Activated naive CD8-positive, alpha-beta T cell (primary cell): Measurements from ENCODE around the gene ACTL8.
"Not testable (repeated sequence)": the region's sequence is repeated elsewhere in the genome, so short reads cannot be mapped to it uniquely, and the experiment has no call there.

ENCODE experiments used
- H3K27ac Mint-ChIP-seq: one replicate; pipeline ENCODE4 v1.8.0; 2021; ENCODE audit warnings: mixed read lengths
- H3K27me3 Mint-ChIP-seq: one replicate; pipeline ENCODE4 v1.8.0; 2021; ENCODE audit warnings: mixed read lengths
- H3K36me3 Mint-ChIP-seq: one replicate; pipeline ENCODE4 v1.8.0; 2021; ENCODE audit warnings: mixed read lengths
- H3K4me1 Mint-ChIP-seq: one replicate; pipeline ENCODE4 v1.8.0; 2021; ENCODE audit warnings: low read depth, mixed read lengths
- H3K4me3 Mint-ChIP-seq: one replicate; pipeline ENCODE4 v1.8.0; 2021; ENCODE audit warnings: mild to moderate bottlenecking, mixed read lengths
- H3K9me3 Mint-ChIP-seq: one replicate; pipeline ENCODE4 v1.8.0; 2021; ENCODE audit warnings: low read depth, mixed read lengths

Gene ACTL8

DNA sequence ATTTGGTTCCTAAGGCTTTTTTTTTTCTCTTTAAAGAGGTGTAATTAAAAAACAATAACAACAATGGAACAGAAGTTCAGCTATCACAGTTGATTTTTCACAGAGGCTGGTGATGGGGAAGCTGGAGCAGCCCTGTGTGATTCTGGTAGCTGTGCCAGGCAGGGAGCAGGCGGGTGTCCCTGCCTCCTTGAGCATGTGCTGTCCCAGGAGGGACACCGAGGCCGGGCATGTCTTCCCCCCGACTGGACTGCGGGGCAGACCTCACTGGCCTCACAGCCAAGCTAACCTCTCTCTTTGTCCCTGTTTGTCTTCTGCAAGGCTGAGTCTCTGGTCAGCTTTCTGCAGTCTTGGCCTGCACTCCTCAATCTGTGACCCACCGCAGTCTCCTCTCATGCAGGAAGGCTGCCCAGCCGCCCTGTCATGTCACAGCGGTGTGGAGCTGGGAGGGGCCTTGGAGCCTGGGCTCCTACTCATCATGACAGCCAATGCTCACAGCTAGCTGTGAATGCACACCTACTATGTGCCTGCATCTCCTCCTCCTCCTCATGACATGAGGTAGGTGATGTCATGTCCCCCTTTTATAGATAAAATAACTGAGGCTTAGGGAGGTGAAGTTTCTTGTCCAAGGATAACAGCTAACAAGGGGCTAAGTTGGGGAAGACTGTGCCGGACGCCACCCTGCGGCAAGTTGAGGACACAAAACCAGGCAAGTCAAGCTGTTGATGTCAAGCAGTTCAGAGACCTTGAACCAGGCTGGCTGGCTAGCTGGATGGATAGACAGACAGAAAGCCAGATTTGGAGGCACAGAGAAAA lies 10.3 kb upstream of the ACTL8 start:
- Mint-ChIP-seq H3K27ac (no peak overlapping the region), H3K9me3 (no peaks in the 10 kb centered on the region), H3K27me3 (peaks cover 11% of the 10 kb centered on the region), H3K4me3 (no peak overlapping the region), H3K4me1 (no peaks in the 10 kb centered on the region), H3K36me3 (no peaks in the 10 kb centered on the region)

DNA sequence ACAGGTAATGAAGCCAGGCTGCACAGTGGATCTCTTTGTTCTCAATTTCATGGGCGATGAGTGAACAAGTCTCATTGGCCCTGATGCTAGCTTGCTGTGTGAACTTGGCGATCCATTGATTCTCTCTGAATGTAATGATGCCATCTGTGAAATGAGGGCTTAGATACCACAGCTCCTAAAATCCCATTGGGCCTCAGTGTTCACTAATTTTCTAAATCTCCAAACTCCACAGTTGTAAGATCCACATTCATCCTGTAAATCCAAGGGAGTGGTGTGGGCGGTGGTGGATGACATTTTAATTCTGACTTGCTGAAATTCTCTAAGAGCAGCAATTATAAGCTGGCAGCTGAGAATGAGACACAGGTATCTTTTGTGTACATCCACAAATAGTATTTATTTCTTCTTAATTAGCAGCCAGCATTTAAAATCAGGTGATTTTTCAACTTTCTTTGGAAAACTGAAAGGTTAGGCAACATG lies 9.6 kb upstream of the ACTL8 start:
- H3K4me1 Mint-ChIP-seq: no peaks in the 10 kb centered on the region
- no peak overlapping the region for H3K4me3 Mint-ChIP-seq
- peaks cover 11% of the 10 kb centered on the region for H3K27me3 Mint-ChIP-seq
- no peaks in the 10 kb centered on the region for H3K36me3 Mint-ChIP-seq
- no peak overlapping the region for H3K27ac Mint-ChIP-seq
- H3K9me3 Mint-ChIP-seq: no peaks in the 10 kb centered on the region

DNA sequence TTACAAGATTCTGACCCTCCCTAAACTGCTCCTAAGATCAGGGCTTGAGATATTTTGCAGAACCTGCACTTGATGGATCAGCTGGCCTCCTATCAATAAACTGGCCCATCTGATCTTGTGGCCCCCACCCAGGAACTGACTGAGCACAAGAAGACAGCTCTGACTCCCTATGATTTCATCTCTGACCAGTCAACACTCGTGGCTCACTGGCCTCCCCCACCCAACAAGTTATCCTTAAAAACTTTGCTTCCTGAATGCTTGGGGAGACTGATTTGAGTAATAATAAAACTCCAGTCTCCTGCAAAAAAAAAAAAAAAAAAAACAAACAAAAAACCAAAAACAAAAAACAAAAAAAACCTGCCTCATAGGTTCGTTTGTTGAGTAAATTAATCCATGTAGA lies 8.9 kb upstream of the ACTL8 start:
- H3K4me3 Mint-ChIP-seq, H3K36me3 Mint-ChIP-seq, H3K9me3 Mint-ChIP-seq, H3K27ac Mint-ChIP-seq, H3K4me1 Mint-ChIP-seq, H3K27me3 Mint-ChIP-seq: not testable (repeated sequence)

DNA sequence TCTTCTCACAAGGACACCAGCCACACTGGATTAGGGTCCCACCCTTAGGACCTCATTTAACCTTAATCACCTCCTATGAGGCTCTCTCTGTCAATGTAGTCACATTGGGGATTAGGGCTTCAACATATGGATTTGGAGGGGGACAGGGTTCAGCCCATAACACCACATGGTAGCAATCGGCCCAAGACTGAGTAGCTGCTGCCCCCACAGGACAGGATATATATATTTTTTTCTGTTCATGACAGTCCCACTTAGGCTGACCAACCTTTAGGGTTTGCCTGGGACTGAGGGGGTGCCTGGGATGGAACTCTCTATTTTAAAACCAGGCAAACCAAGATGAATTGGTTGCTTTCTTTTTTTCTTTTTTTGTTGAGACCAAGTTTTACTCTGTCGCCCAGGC lies 8.2 kb upstream of the ACTL8 start:
- Mint-ChIP-seq H3K27me3 (peaks cover 7% of the 10 kb centered on the region), H3K4me1 (no peaks in the 10 kb centered on the region), H3K36me3 (no peaks in the 10 kb centered on the region), H3K9me3 (no peaks in the 10 kb centered on the region), H3K4me3 (no peak overlapping the region), H3K27ac (no peak overlapping the region)

- Mint-ChIP-seq H3K9me3 (peaks cover 11% of the 10 kb centered on the region), H3K4me1 (no peaks in the 10 kb centered on the region), H3K4me3 (no peak overlapping the region), H3K27ac (no peak overlapping the region), H3K36me3 (no peaks in the 10 kb centered on the region), H3K27me3 (peaks cover 3% of the 10 kb centered on the region)
These were observed 4.8 kb upstream of the ACTL8 start for GRCh38 chr1:17750333-17750732.

DNA sequence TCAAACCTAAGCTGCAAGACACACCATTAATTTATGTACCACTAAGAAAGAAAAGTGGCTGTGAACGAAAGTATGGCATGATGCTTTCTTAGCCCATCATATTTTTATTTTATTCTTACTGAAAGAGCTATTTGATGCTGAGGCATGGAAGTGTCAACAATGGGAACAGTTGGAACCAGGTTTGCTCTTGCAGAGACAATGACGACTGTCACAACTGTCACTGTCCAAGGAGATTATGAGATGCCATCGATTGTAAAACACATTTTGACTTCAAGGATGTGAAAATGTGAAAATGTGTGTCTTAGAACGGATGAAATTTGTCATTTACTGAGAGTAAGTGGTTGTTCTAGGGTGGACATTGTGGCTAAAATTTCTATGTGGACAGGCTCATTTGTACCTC lies 2.8 kb upstream of the ACTL8 start:
- Mint-ChIP-seq H3K4me1 (no peaks in the 10 kb centered on the region), H3K36me3 (no peaks in the 10 kb centered on the region), H3K27ac (no peak overlapping the region), H3K4me3 (no peak overlapping the region), H3K27me3 (peaks cover 3% of the 10 kb centered on the region), H3K9me3 (peaks cover 18% of the 10 kb centered on the region)

GRCh38 chr1:17757426-17757825 lies 2.3 kb downstream of the ACTL8 start:
- H3K9me3 Mint-ChIP-seq: peaks cover 40% of the 10 kb centered on the region
- peaks cover 1% of the 10 kb centered on the region for H3K27me3 Mint-ChIP-seq
- H3K36me3 Mint-ChIP-seq: peaks cover 7% of the 10 kb centered on the region
- H3K27ac Mint-ChIP-seq: no peak overlapping the region
- H3K4me3 Mint-ChIP-seq: no peak overlapping the region
- H3K4me1 Mint-ChIP-seq: no peaks in the 10 kb centered on the region

- Mint-ChIP-seq H3K36me3 (peaks cover 7% of the 10 kb centered on the region), H3K27me3 (no peaks in the 10 kb centered on the region), H3K27ac (no peak overlapping the region), H3K4me3 (no peak overlapping the region), H3K4me1 (no peaks in the 10 kb centered on the region), H3K9me3 (peaks cover 29% of the 10 kb centered on the region)
These were observed 4.0 kb downstream of the ACTL8 start for GRCh38 chr1:17759114-17759513.

- Mint-ChIP-seq H3K4me1 (no peaks in the 10 kb centered on the region), H3K27ac (no peak overlapping the region), H3K27me3 (no peaks in the 10 kb centered on the region)
These were observed 7.2 kb downstream of the ACTL8 start for GRCh38 chr1:17762313-17762712.

DNA sequence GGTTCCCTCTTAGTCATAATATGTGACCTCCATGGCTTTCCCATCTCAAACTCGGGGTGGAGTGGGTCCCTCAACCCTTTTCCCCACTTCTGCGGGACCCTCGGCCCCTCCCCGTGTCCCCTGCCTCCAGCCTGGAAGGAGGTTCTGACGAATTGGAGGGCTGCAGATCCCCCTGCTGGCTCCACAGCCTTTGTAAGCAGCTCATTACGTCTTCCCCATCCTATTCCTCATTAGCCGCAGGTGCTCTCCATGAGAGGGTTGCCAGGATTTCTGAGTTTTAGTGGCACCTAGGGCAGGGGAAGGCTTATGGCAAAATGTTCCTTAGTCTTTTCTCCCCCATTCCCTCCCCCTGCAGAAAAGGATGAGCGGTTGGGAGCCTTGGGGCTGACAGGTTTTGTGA lies 8.3 kb downstream of the ACTL8 start:
- Mint-ChIP-seq H3K9me3 (peaks cover 18% of the 10 kb centered on the region), H3K36me3 (peaks cover 7% of the 10 kb centered on the region), H3K4me1 (no peaks in the 10 kb centered on the region), H3K4me3 (no peak overlapping the region), H3K27me3 (no peaks in the 10 kb centered on the region), H3K27ac (no peak overlapping the region)

More at GRCh38 chr1:17762313-17762712, 7.2 kb downstream of the ACTL8 start:
- peaks cover 23% of the 10 kb centered on the region for H3K9me3 Mint-ChIP-seq
- H3K4me3 Mint-ChIP-seq: no peak overlapping the region
- H3K36me3 Mint-ChIP-seq: peaks cover 7% of the 10 kb centered on the region

DNA sequence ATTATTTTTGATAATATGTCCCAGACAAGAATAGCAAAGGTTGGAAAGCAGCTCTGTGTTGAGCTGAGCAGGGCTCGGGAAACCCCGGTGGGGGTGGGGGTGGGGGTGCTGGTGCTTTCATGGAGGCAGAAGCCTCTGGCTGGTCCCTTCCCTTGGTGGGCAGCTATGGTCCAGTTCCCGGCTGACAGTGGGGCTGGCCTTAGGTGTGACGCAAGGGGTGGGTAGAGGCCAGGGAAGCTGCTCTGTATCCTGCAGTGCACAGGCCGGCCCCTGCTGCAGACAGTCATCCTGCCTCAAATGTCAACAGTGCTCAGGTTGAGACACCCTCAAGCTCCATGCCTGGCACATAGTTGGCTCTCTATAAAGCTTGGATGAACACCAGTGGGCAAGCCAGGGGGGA lies 8.9 kb downstream of the ACTL8 start:
- no peaks in the 10 kb centered on the region for H3K27me3 Mint-ChIP-seq
- peaks cover 4% of the 10 kb centered on the region for H3K36me3 Mint-ChIP-seq
- no peak overlapping the region for H3K27ac Mint-ChIP-seq
- H3K9me3 Mint-ChIP-seq: peaks cover 14% of the 10 kb centered on the region
- no peaks in the 10 kb centered on the region for H3K4me1 Mint-ChIP-seq
- no peak overlapping the region for H3K4me3 Mint-ChIP-seq

- Mint-ChIP-seq H3K4me3 (no peak overlapping the region), H3K4me1 (no peaks in the 10 kb centered on the region), H3K36me3 (peaks cover 4% of the 10 kb centered on the region), H3K27me3 (no peaks in the 10 kb centered on the region), H3K27ac (no peak overlapping the region), H3K9me3 (peaks cover 11% of the 10 kb centered on the region)
These were observed 9.5 kb downstream of the ACTL8 start for GRCh38 chr1:17764591-17764990.

DNA sequence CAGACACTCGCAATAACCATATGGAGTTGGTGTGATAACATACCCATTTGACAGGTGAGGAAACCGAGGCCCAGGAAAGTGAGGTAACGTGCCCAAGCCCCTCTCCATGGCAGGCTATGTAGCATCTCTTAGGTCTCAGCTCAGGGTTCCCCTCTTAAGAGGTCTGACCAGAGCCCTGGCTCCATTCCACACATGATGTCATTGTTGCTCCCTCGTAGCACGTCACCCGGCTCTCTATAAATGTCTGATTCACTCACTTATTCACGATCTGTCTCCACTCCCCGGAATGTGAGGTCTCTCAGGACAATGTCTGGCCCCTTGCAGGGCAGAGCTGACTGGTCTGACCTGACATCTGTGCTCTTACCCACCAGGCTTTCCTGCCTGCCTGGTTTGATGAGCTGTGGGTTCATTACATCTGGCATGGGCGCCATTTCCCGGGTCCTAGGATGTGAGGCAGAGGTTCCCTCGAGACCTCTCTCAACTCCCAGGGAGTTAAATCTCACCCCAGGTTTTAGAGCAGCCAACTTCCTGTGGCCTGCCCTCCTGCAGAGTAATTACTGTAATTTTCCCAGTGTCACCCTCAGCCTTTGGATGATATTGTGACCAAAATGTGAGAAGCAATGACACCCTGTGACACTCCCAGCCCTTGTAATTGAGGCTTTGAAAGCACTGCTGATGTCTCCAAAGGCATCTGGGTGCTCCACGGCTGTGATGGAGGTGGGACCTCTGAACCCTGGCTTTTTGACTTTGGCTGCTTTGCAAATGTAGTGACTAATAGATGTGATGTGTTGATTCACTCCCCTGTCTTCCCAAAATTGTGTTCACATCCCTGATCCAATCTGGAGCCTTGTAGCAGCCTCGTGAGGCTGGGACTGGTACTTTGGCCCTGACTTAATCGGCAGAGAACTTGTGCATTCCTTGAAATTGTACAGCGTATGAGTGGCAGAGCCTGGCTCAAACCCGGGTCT lies 10.6 kb downstream of the ACTL8 start:
- no peaks in the 10 kb centered on the region for H3K36me3 Mint-ChIP-seq
- no peaks in the 10 kb centered on the region for H3K27me3 Mint-ChIP-seq
- no peak overlapping the region for H3K4me3 Mint-ChIP-seq
- H3K27ac Mint-ChIP-seq: no peak overlapping the region
- H3K9me3 Mint-ChIP-seq: peaks cover 2% of the 10 kb centered on the region
- no peaks in the 10 kb centered on the region for H3K4me1 Mint-ChIP-seq

GRCh38 chr1:17768651-17769241 lies 13.6 kb downstream of the ACTL8 start:
- Mint-ChIP-seq H3K27ac (no peak overlapping the region), H3K4me1 (no peaks in the 10 kb centered on the region), H3K9me3 (no peaks in the 10 kb centered on the region), H3K27me3 (no peaks in the 10 kb centered on the region), H3K4me3 (no peak overlapping the region), H3K36me3 (no peaks in the 10 kb centered on the region)

DNA sequence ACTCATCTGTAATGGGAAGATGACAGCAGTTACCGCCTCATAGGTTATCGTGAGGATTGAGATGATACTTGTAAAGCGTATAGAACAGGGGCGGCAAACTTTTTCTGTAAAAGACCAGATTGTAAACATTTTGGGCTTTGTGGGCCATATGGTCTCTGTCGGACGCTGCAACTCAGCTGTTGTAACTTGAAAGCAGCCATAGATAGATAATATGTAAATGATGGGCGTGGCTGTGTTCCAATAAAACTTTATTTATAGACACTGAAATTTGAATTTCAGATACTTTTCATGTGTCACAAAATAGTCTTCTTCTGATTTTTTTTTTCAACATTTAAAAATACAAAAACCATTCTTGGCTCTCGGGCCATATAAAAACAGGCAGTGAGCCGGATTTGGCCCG lies 15.8 kb downstream of the ACTL8 start:
- Mint-ChIP-seq H3K27ac (no peak overlapping the region), H3K9me3 (no peaks in the 10 kb centered on the region), H3K4me1 (no peaks in the 10 kb centered on the region), H3K4me3 (no peak overlapping the region), H3K36me3 (no peaks in the 10 kb centered on the region), H3K27me3 (no peaks in the 10 kb centered on the region)
